ENCODE measurements around the gene ACBD5.

The ACBD5 gene

DNA sequence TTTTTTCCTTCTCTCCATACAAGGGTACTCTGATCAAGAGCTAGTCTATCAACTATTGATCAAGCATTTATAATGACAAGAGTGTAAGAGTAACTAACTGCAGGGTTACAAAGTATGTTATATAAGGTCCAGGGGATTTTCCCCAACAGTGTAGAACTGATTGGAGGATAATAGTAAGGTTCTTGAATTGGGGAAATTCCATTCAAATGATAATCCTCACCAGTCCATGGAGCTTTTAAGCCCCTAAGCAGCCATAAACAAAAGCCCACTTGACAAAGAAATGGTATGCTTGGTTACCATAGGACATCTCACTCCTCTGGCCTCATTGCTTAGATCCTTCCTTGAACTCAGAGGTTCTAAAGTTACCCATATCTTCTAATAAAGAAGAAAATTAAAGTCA is 94.7 kb downstream of the ACBD5 start:
- no peak for DNase-seq

Data from NCI-H1436 treated with DMSO at 0.1 percent for 48 hours (cell line).